ENCODE measurements around the gene BRI3. TPM values are rescaled to one million over a fixed set of nuclear protein-coding genes. Genes with fewer than 3 reads are reported as not detected.

BRI3 gene
- total and polyA plus RNA-seq, 2 of the 4 experiments (the other 2 are of a cell fraction): 24.7 to 68.3 TPM

DNA sequence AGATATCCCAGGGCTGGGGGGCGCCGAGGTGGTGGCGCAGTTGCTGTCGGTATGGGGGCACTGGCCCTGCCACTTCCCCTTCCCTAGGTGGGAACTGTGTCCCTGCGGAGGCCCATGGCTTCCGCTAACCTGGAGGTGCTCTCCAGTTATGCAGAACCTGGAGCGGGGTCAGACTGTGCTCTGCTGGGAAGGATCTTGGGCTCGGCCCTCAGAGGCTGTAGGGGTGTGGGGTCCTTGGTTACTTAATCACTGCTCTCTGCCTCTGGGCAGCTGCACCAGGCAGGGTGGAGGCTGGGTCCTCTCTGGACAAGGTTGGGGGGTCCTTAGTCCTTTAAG lies 2.4 kb downstream of the BRI3 start:
- Histone ChIP-seq H3K27me3 (ENCODE audit: control insufficient read depth, insufficient read depth, low read length) (no peaks in the 10 kb centered on the region), H3K4me1 (ENCODE audit: control insufficient read depth, insufficient read depth, low read length) (peaks cover 41% of the 10 kb centered on the region), H3K14ac (replicated peaks; ENCODE audit: low read depth, low read length) (peak overlapping the region; percentile 86), H3K18ac (ENCODE audit: low read depth, low read length) (no peak overlapping the region), H2BK20ac (ENCODE audit: low read depth, low read length) (no peak overlapping the region), H4K20me1 (ENCODE audit: insufficient read depth, low read length) (peaks cover 60% of the 10 kb centered on the region), H2BK15ac (ENCODE audit: low read depth, low read length) (peak overlapping the region; percentile 32; the same call in 2 of the 3 replicates), H3K56ac (ENCODE audit: extremely low read depth, insufficient read depth, low read length) (no peak overlapping the region), H4K91ac (ENCODE audit: insufficient read depth, low read depth, low read length) (peak overlapping the region; percentile 85), H3K23ac (ENCODE audit: low read depth, low read length) (peak overlapping the region; percentile 79; the same call in 1 of the 2 replicates), H3K9me3 (ENCODE audit: control insufficient read depth, insufficient read depth, low read length) (no peaks in the 10 kb centered on the region), H3K4me2 (ENCODE audit: low read depth, low read length) (peak overlapping the region; percentile 97), H3K79me1 (ENCODE audit: low read depth in 1 of 2, low read length in 2 of 2) (peaks cover 12 to 62% of the 10 kb centered on the region in 2 experiments; a peak in 3 of 4 replicates), H2AK5ac (ENCODE audit: low read depth, low read length) (peak overlapping the region; percentile 46; the same call in 1 of the 2 replicates), H4K8ac (ENCODE audit: low read depth in 2 of 2, low read length in 2 of 2) (peak overlapping the region in 1 of 2 experiments; percentile 57; a peak in 2 of 4 replicates), H2AFZ (replicated peaks; ENCODE audit: low read length, poor library complexity) (no peak overlapping the region), H3K9ac (ENCODE audit: low read depth, low read length) (peak overlapping the region; percentile 94), H2BK5ac (ENCODE audit: low read depth, low read length, poor library complexity, severe bottlenecking) (peak overlapping the region; percentile 94), H3K36me3 (ENCODE audit: control insufficient read depth, insufficient read depth, low read length) (peaks cover 25% of the 10 kb centered on the region), H3K4ac (ENCODE audit: low read depth, low read length) (peak overlapping the region; percentile 92), H3K9me1 (ENCODE audit: insufficient read depth, low read length) (peaks cover 17% of the 10 kb centered on the region), H3K4me3 (ENCODE audit: insufficient read depth, low read depth, low read length) (peak overlapping the region; percentile 88), H2AK9ac (replicated peaks; ENCODE audit: low read depth, low read length, poor library complexity) (peak overlapping the region; percentile 91), H2BK120ac (ENCODE audit: low read depth, low read length) (peak overlapping the region; percentile 45; the same call in 1 of the 2 replicates), H4K5ac (ENCODE audit: low read depth, low read length) (no peak overlapping the region), H3K27ac (ENCODE audit: insufficient read depth, low read length) (peak overlapping the region; percentile 91)
- ATAC-seq (ENCODE audit: low read depth) (no peak), DNase-seq (no peak)
- in situ Hi-C loops (cut with MboI; ENCODE audit: low sequenced_read_pairs): no loop called here
- BruUV-seq (replicated peaks): no TSS peak
- POLR2A ChIA-PET (ENCODE audit: unreplicated experiment): no interaction called here
- dilution Hi-C loops (cut with HindIII; ENCODE audit: low sequenced_read_pairs, unreplicated experiment): no loop called here
- TF ChIP-seq RFX5 (IDR thresholded peaks at IDR 0.05; ENCODE audit: low read depth, low read length) (no peak), CHD1 (IDR thresholded peaks at IDR 0.05; ENCODE audit: low read depth, low read length) (no peak), MAZ (IDR thresholded peaks at IDR 0.05; ENCODE audit: borderline replicate concordance, low read depth, low read length) (no peak), NFE2L2 (IDR thresholded peaks at IDR 0.05; ENCODE audit: low read depth, low read length) (no peak), POLR2A (IDR thresholded peaks at IDR 0.05; ENCODE audit: low read depth, low read length) (no peak), MXI1 (IDR thresholded peaks at IDR 0.05; ENCODE audit: borderline replicate concordance, low read depth, low read length) (no peak), CEBPB (IDR thresholded peaks at IDR 0.05; ENCODE audit: low read depth, low read length) (no peak), FOS (IDR thresholded peaks at IDR 0.05; ENCODE audit: low read depth, low read length) (no peak), BHLHE40 (IDR thresholded peaks at IDR 0.05; ENCODE audit: low read depth, low read length) (no peak), SMC3 (IDR thresholded peaks at IDR 0.05; ENCODE audit: low read depth, low read length) (no peak), RCOR1 (IDR thresholded peaks at IDR 0.05; ENCODE audit: insufficient replicate concordance, low read length) (no peak), MAFK (IDR thresholded peaks at IDR 0.05; ENCODE audit: low read depth, low read length) (no peak), RAD21 (IDR thresholded peaks at IDR 0.05; ENCODE audit: low read length) (no peak)
- TF ChIP-seq, protein P1, sequence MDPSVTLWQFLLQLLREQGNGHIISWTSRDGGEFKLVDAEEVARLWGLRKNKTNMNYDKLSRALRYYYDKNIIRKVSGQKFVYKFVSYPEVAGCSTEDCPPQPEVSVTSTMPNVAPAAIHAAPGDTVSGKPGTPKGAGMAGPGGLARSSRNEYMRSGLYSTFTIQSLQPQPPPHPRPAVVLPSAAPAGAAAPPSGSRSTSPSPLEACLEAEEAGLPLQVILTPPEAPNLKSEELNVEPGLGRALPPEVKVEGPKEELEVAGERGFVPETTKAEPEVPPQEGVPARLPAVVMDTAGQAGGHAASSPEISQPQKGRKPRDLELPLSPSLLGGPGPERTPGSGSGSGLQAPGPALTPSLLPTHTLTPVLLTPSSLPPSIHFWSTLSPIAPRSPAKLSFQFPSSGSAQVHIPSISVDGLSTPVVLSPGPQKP (IDR thresholded peaks at IDR 0.05; ENCODE audit: borderline replicate concordance, low read depth, low read length): no peak
- TF ChIP-seq, protein P2, sequence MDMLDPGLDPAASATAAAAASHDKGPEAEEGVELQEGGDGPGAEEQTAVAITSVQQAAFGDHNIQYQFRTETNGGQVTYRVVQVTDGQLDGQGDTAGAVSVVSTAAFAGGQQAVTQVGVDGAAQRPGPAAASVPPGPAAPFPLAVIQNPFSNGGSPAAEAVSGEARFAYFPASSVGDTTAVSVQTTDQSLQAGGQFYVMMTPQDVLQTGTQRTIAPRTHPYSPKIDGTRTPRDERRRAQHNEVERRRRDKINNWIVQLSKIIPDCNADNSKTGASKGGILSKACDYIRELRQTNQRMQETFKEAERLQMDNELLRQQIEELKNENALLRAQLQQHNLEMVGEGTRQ (IDR thresholded peaks at IDR 0.05; ENCODE audit: low read depth, low read length): no peak
- TF ChIP-seq, protein P3, sequence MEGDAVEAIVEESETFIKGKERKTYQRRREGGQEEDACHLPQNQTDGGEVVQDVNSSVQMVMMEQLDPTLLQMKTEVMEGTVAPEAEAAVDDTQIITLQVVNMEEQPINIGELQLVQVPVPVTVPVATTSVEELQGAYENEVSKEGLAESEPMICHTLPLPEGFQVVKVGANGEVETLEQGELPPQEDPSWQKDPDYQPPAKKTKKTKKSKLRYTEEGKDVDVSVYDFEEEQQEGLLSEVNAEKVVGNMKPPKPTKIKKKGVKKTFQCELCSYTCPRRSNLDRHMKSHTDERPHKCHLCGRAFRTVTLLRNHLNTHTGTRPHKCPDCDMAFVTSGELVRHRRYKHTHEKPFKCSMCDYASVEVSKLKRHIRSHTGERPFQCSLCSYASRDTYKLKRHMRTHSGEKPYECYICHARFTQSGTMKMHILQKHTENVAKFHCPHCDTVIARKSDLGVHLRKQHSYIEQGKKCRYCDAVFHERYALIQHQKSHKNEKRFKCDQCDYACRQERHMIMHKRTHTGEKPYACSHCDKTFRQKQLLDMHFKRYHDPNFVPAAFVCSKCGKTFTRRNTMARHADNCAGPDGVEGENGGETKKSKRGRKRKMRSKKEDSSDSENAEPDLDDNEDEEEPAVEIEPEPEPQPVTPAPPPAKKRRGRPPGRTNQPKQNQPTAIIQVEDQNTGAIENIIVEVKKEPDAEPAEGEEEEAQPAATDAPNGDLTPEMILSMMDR (conservative IDR thresholded peaks at IDR 0.05; ENCODE audit: low read depth, low read length): no peak
- intact Hi-C loops (cut with micrococcal nuclease): no loop called here
- WGBS, 2 experiments (ENCODE audit: extremely low coverage in 2 of 2, insufficient read length in 1 of 2): 87% methylated on average over 3 of the region's 8 CpGs; no CpG with 5 or more reads in 1 of the 2 experiments
- CTCF ChIA-PET: interaction anchor here (0.6 kb wide), 1 partner anchor 535 kb away, joined by 4 read pairs; no protein-coding TSS in a partner anchor

Data from IMR-90 (cell line).